GM04504 (cell line): Measurements from ENCODE around the gene KIAA0930.
"Not testable (repeated sequence)": the region's sequence is repeated elsewhere in the genome, so short reads cannot be mapped to it uniquely, and the experiment has no call there.

Experiments
- DNase-seq: peaks from one replicate; pipeline ENCODE4 v3.0.0-alpha.2; 2012; ENCODE audit warnings: low read depth

Gene KIAA0930

GRCh38 chr22:45200860-45201511 lies 39.7 kb downstream of the KIAA0930 start:
- no peak for DNase-seq

- DNase-seq: no peak
These were observed 40.5 kb downstream of the KIAA0930 start for GRCh38 chr22:45200230-45200629.

GRCh38 chr22:45199723-45200122 lies 41.0 kb downstream of the KIAA0930 start:
- no peak for DNase-seq

GRCh38 chr22:45198463-45198795 lies 42.3 kb downstream of the KIAA0930 start:
- DNase-seq: no peak

- DNase-seq: no peak
These were observed 42.9 kb downstream of the KIAA0930 start for GRCh38 chr22:45197606-45198462.

- no peak for DNase-seq
These were observed 43.6 kb downstream of the KIAA0930 start for GRCh38 chr22:45196926-45197605.

GRCh38 chr22:45196308-45196707 lies 44.4 kb downstream of the KIAA0930 start:
- no peak for DNase-seq

GRCh38 chr22:45195616-45196015 lies 45.1 kb downstream of the KIAA0930 start:
- DNase-seq: no peak

- no peak for DNase-seq
These were observed 46.0 kb downstream of the KIAA0930 start for GRCh38 chr22:45194686-45195085.

- no peak for DNase-seq
These were observed 48.0 kb downstream of the KIAA0930 start for GRCh38 chr22:45192701-45193187.

GRCh38 chr22:45191746-45192145 lies 48.9 kb downstream of the KIAA0930 start:
- DNase-seq: not testable (repeated sequence)

- no peak for DNase-seq
These were observed 50.4 kb downstream of the KIAA0930 start for GRCh38 chr22:45190202-45190872.

GRCh38 chr22:45188779-45189178 lies 51.9 kb downstream of the KIAA0930 start:
- no peak for DNase-seq

- no peak for DNase-seq
These were observed 52.8 kb downstream of the KIAA0930 start for GRCh38 chr22:45187891-45188290.

GRCh38 chr22:45185718-45186514 lies 54.8 kb downstream of the KIAA0930 start:
- DNase-seq: no peak

GRCh38 chr22:45183974-45184373 lies 56.7 kb downstream of the KIAA0930 start:
- no peak for DNase-seq

GRCh38 chr22:45181766-45182165 lies 58.9 kb downstream of the KIAA0930 start:
- no peak for DNase-seq

- DNase-seq: no peak
These were observed 59.5 kb downstream of the KIAA0930 start for GRCh38 chr22:45181240-45181639.

GRCh38 chr22:45180146-45180679 lies 60.5 kb downstream of the KIAA0930 start:
- DNase-seq: no peak

GRCh38 chr22:45179276-45180049 lies 61.2 kb downstream of the KIAA0930 start:
- no peak for DNase-seq
